Transverse colon (tissue), 4 donors: ENCODE measurements around the gene SNX22.

Experiments
- CTCF ChIP-seq, 5 experiments: fragments of 200-600 bp in 3 of 5; fragments of 450-650 bp in 2 of 5; sonication (generic) in 3 of 5; IDR thresholded peaks; 1 replicate in 2 of 5; 2 replicates in 3 of 5; pipeline ENCODE4 v1.5.1; 2016 to 2017; ENCODE audit warnings: antibody characterized with exemption in 5 of 5, inconsistent platforms in 3 of 5, mild to moderate bottlenecking in 2 of 5, moderate library complexity in 1 of 5
- EP300 ChIP-seq: sonication (generic); formaldehyde crosslinking; IDR thresholded peaks from one replicate; pipeline ENCODE4 v1.6.1; 2017; ENCODE audit warnings: antibody characterized with exemption, low read depth
- POLR2A ChIP-seq: fragments of 450-650 bp; IDR thresholded peaks from one replicate; pipeline ENCODE4 v1.6.1; 2016; ENCODE audit warnings: antibody characterized with exemption, mild to moderate bottlenecking, moderate library complexity
- POLR2AphosphoS5 ChIP-seq, 3 donors: sonication (generic); formaldehyde crosslinking; IDR thresholded peaks; one replicate each; pipeline ENCODE4 v1.6.1; 2016; ENCODE audit warnings: antibody characterized with exemption in 3 of 3

- no peak for TF ChIP-seq CTCF (IDR thresholded peaks at IDR 0.05)
- TF ChIP-seq POLR2A: no peak
- TF ChIP-seq POLR2AphosphoS5 (IDR thresholded peaks at IDR 0.05): no peak
- TF ChIP-seq EP300: no peak
Measured at GRCh38 chr15:64185146-64185911, 33.8 kb downstream of the SNX22 start.
